HEK293 (cell line): ENCODE measurements around the gene SOX6.

Experiments used
- CTCF ChIA-PET: fragments of 350-600 bp; formaldehyde crosslinking; extraction: SDS; loops from one replicate; lab custom pipeline; 2021; ENCODE audit warnings: antibody characterized with exemption; lab: Yijun Ruan, JAX
- POLR2A ChIA-PET: fragments of 300-600 bp; formaldehyde crosslinking; extraction: SDS; loops from one replicate; lab custom pipeline; 2020; ENCODE audit warnings: antibody characterized with exemption, inconsistent platforms; lab: Yijun Ruan, JAX
- H3K27ac ChIP-seq: fragments of 200-500 bp; sonication (Bioruptor generic); 2 replicates; pipeline ENCODE4 v1.5.1; 2014; ENCODE audit warnings: low read depth, low read length, control low read depth, inconsistent platforms; ENCODE audit errors: extremely low read depth
- H3K36me3 ChIP-seq, 2 experiments: fragments of 200-500 bp in 1 of 2; sonication (Bioruptor generic) in 1 of 2; 1 replicate in 1 of 2; 2 replicates in 1 of 2; pipeline ENCODE4 v1.5.1; 2014 to 2017; ENCODE audit warnings: inconsistent platforms in 2 of 2, low read length in 2 of 2; ENCODE audit not compliant: control insufficient read depth in 2 of 2, insufficient read depth in 1 of 2
- H3K4me1 ChIP-seq: fragments of 200-500 bp; sonication (Bioruptor generic); 2 replicates; pipeline ENCODE4 v1.5.1; 2014; ENCODE audit warnings: mild to moderate bottlenecking, low read length, inconsistent platforms; ENCODE audit not compliant: control insufficient read depth, insufficient read depth
- H3K4me3 ChIP-seq: 2 replicates; pipeline ENCODE4 v1.5.1; 2011; ENCODE audit warnings: low read depth, mild to moderate bottlenecking, control low read depth, low read length, moderate library complexity
- H3K9me3 ChIP-seq: fragments of 200-500 bp; sonication (Bioruptor generic); 2 replicates; pipeline ENCODE4 v1.5.1; 2014; ENCODE audit warnings: low read depth, low read length, inconsistent platforms; ENCODE audit not compliant: control insufficient read depth, insufficient read depth
- CTCF ChIP-seq: fragments of 450-650 bp; formaldehyde crosslinking; IDR thresholded peaks from 2 replicates; pipeline ENCODE4 v1.5.1; 2016; ENCODE audit warnings: missing biosample characterization, missing genetic modification characterization
- EGR2 ChIP-seq: fragments of 450-650 bp; formaldehyde crosslinking; IDR thresholded peaks from 2 replicates; pipeline ENCODE4 v1.5.1; 2016; ENCODE audit warnings: low read depth, missing biosample characterization, missing genetic modification characterization
- GFI1B ChIP-seq: fragments of 450-650 bp; formaldehyde crosslinking; IDR thresholded peaks from 2 replicates; pipeline ENCODE4 v1.5.1; 2016; ENCODE audit warnings: missing biosample characterization, missing genetic modification characterization
- GLI2 ChIP-seq: fragments of 450-650 bp; formaldehyde crosslinking; IDR thresholded peaks from 2 replicates; pipeline ENCODE4; 2017; ENCODE audit warnings: missing biosample characterization, missing genetic modification characterization, low read depth, borderline replicate concordance
- MEIS1 ChIP-seq: sonication (generic); formaldehyde crosslinking; IDR thresholded peaks from 2 replicates; pipeline ENCODE4 v1.8.1; 2022; ENCODE audit warnings: missing genetic modification reagents, mild to moderate bottlenecking, borderline replicate concordance
- REST ChIP-seq: fragments of 450-650 bp; formaldehyde crosslinking; IDR thresholded peaks from 2 replicates; pipeline ENCODE4 v1.5.1; 2016; ENCODE audit warnings: missing biosample characterization, missing genetic modification characterization
- ZBTB1 ChIP-seq: fragments of 450-650 bp; formaldehyde crosslinking; IDR thresholded peaks from 2 replicates; pipeline ENCODE4 v1.5.1; 2016; ENCODE audit warnings: missing biosample characterization, missing genetic modification characterization
- ZFP3 ChIP-seq: fragments of 450-650 bp; formaldehyde crosslinking; IDR thresholded peaks from 2 replicates; pipeline ENCODE4 v1.5.1; 2016; ENCODE audit warnings: low read depth, missing biosample characterization, missing genetic modification characterization
- ZNF138 ChIP-seq: fragments of 450-650 bp; formaldehyde crosslinking; IDR thresholded peaks from 2 replicates; pipeline ENCODE4 v1.5.1; 2016; ENCODE audit warnings: missing biosample characterization, missing genetic modification characterization, borderline replicate concordance
- ZNF16 ChIP-seq: fragments of 450-650 bp; formaldehyde crosslinking; IDR thresholded peaks from 2 replicates; pipeline ENCODE4 v1.5.1; 2016; ENCODE audit warnings: low read depth, missing biosample characterization, missing genetic modification characterization
- ZNF175 ChIP-seq: fragments of 450-650 bp; formaldehyde crosslinking; IDR thresholded peaks from 2 replicates; pipeline ENCODE4 v1.5.1; 2016; ENCODE audit warnings: missing biosample characterization, missing genetic modification characterization
- ZNF280C ChIP-seq: fragments of 450-650 bp; formaldehyde crosslinking; IDR thresholded peaks from 2 replicates; pipeline ENCODE4 v1.5.1; 2016; ENCODE audit warnings: missing biosample characterization, missing genetic modification characterization
- ZNF302 ChIP-seq: fragments of 450-650 bp; formaldehyde crosslinking; IDR thresholded peaks from 2 replicates; pipeline ENCODE4 v1.5.1; 2016; ENCODE audit warnings: missing biosample characterization, missing genetic modification characterization, low read depth
- ZNF350 ChIP-seq: fragments of 450-650 bp; formaldehyde crosslinking; IDR thresholded peaks from 2 replicates; pipeline ENCODE4 v1.5.0; 2017; ENCODE audit warnings: missing biosample characterization, mild to moderate bottlenecking, missing genetic modification characterization
- ZNF596 ChIP-seq: fragments of 450-650 bp; IDR thresholded peaks from 2 replicates; pipeline ENCODE4 v1.5.0; 2018; ENCODE audit warnings: missing biosample characterization, mild to moderate bottlenecking, missing genetic modification characterization, moderate library complexity
- ZNF610 ChIP-seq: fragments of 450-650 bp; formaldehyde crosslinking; IDR thresholded peaks from 2 replicates; pipeline ENCODE4 v1.5.1; 2016; ENCODE audit warnings: missing biosample characterization, missing genetic modification characterization, borderline replicate concordance
- ZNF623 ChIP-seq: fragments of 450-650 bp; formaldehyde crosslinking; IDR thresholded peaks from 2 replicates; pipeline ENCODE4 v1.5.1; 2016; ENCODE audit warnings: missing biosample characterization, missing genetic modification characterization
- ZNF624 ChIP-seq: fragments of 450-650 bp; formaldehyde crosslinking; IDR thresholded peaks from 2 replicates; pipeline ENCODE4 v1.5.1; 2017; ENCODE audit warnings: missing biosample characterization, missing genetic modification characterization
- ZNF785 ChIP-seq: fragments of 450-650 bp; formaldehyde crosslinking; IDR thresholded peaks from 2 replicates; pipeline ENCODE4 v1.5.1; 2016; ENCODE audit warnings: missing biosample characterization, missing genetic modification characterization
- ZNF837 ChIP-seq: fragments of 450-650 bp; formaldehyde crosslinking; IDR thresholded peaks from 2 replicates; pipeline ENCODE4 v1.5.1; 2016; ENCODE audit warnings: missing biosample characterization, missing genetic modification characterization
- TF ChIP-seq, protein P1 (sequence below): fragments of 450-650 bp; formaldehyde crosslinking; IDR thresholded peaks from 2 replicates; pipeline ENCODE4 v1.5.1; 2016; ENCODE audit warnings: missing biosample characterization, missing genetic modification characterization
- TF ChIP-seq, protein P2 (sequence below): fragments of 450-650 bp; IDR thresholded peaks from 2 replicates; pipeline ENCODE4 v1.5.1; 2018; ENCODE audit warnings: missing biosample characterization, missing genetic modification characterization

Gene SOX6

DNA sequence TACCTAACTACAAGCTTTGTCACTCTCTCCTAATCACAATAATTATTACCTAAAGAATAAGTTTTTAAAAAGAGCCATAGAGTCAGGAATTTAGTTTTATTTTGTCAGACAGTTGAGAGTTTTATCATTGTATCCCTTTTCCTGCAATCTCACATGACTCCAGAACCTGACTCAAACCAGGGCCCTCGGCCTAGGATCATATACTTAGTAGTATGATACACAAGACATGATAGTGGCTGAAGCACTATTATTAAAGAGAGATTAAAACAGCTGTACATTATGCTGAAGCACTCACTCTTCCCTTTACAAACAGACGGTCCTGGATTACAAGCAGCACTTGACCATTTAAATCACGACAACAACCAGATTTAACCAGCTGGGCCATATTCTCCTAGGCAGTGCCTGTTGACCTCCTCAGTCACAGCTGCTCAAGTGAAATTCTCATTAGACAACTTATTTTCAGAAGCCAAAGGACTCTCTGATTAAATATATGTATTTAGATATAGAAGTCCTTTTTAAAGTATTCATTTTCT is 44.0 kb downstream of the SOX6 start:
- Histone ChIP-seq H3K27ac (no peak overlapping the region), H3K36me3 (no peaks in the 10 kb centered on the region), H3K9me3 (no peaks in the 10 kb centered on the region), H3K4me1 (no peaks in the 10 kb centered on the region), H3K4me3 (no peak overlapping the region)
- TF ChIP-seq ZNF138 (tag by site-specific recombination) (no peak), ZNF610 (tag by site-specific recombination) (no peak), ZNF596 (tag by site-specific recombination) (no peak), GLI2 (no peak), ZNF175 (no peak), EGR2 (no peak), ZNF302 (tag by site-specific recombination) (no peak), ZFP3 (tag by site-specific recombination) (no peak), ZNF16 (tag by site-specific recombination) (no peak), ZNF837 (tag by site-specific recombination) (no peak), MEIS1 (CRISPR knock-in tag) (no peak), ZNF280C (no peak), ZNF623 (tag by site-specific recombination) (no peak)
- ChIA-PET POLR2A (no interaction called here), CTCF (interaction anchor here (0.5 to 0.7 kb wide), 2 partner anchors 182 to 207 kb away, joined by 3 read pairs; no protein-coding TSS in a partner anchor)

DNA sequence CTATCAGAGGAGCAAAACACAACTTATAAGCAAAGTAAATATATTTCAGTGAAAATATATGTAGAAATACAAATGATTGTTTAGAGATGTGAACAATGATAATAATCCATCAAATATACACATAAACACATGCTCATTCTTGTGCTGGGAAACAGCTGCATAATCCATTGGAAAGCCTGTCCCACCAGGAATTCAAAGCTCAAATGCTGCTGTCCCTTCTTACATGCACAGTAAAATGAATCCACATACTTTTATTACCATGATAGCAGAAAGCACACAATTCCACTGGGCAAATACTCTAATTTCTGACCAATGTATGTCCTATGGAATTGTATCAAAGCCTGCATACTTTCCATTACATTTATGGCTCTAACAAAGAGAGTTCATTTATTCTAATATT is 44.5 kb downstream of the SOX6 start:
- H3K9me3 ChIP-seq: no peaks in the 10 kb centered on the region
- POLR2A ChIA-PET: no interaction called here
- H3K4me3 ChIP-seq: no peak overlapping the region
- H3K36me3 ChIP-seq: no peaks in the 10 kb centered on the region
- no peak overlapping the region for H3K27ac ChIP-seq
- no peaks in the 10 kb centered on the region for H3K4me1 ChIP-seq
- TF ChIP-seq, protein P1, sequence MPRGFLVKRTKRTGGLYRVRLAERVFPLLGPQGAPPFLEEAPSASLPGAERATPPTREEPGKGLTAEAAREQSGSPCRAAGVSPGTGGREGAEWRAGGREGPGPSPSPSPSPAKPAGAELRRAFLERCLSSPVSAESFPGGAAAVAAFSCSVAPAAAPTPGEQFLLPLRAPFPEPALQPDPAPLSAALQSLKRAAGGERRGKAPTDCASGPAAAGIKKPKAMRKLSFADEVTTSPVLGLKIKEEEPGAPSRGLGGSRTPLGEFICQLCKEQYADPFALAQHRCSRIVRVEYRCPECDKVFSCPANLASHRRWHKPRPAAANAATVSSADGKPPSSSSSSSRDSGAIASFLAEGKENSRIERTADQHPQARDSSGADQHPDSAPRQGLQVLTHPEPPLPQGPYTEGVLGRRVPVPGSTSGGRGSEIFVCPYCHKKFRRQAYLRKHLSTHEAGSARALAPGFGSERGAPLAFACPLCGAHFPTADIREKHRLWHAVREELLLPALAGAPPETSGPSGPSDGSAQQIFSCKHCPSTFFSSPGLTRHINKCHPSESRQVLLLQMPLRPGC (tag by site-specific recombination): no peak
- no peak for TF ChIP-seq CTCF (tag by site-specific recombination)
- CTCF ChIA-PET: interaction anchor here (0.7 kb wide), 1 partner anchor 207 kb away, joined by 3 read pairs; no protein-coding TSS in a partner anchor

- CTCF ChIA-PET: interaction anchor here (0.7 kb wide), 1 partner anchor 91 kb away, joined by 3 read pairs; no protein-coding TSS in a partner anchor
- no peaks in the 10 kb centered on the region for H3K9me3 ChIP-seq
- H3K27ac ChIP-seq: no peak overlapping the region
- no peaks in the 10 kb centered on the region for H3K4me1 ChIP-seq
- POLR2A ChIA-PET: no interaction called here
- no peaks in the 10 kb centered on the region for H3K36me3 ChIP-seq
- no peak overlapping the region for H3K4me3 ChIP-seq
- TF ChIP-seq GFI1B (tag by site-specific recombination): no peak
- TF ChIP-seq ZNF785 (tag by site-specific recombination): no peak
- no peak for TF ChIP-seq ZNF350 (tag by site-specific recombination)
- TF ChIP-seq ZNF624 (tag by site-specific recombination): no peak
- TF ChIP-seq, protein P2, sequence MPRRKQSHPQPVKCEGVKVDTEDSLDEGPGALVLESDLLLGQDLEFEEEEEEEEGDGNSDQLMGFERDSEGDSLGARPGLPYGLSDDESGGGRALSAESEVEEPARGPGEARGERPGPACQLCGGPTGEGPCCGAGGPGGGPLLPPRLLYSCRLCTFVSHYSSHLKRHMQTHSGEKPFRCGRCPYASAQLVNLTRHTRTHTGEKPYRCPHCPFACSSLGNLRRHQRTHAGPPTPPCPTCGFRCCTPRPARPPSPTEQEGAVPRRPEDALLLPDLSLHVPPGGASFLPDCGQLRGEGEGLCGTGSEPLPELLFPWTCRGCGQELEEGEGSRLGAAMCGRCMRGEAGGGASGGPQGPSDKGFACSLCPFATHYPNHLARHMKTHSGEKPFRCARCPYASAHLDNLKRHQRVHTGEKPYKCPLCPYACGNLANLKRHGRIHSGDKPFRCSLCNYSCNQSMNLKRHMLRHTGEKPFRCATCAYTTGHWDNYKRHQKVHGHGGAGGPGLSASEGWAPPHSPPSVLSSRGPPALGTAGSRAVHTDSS (tag by site-specific recombination): no peak
- TF ChIP-seq REST: no peak
- TF ChIP-seq ZBTB1: no peak
These were observed 45.4 kb downstream of the SOX6 start for GRCh38 chr11:16310943-16311342.
